Stimulated activated CD8-positive, alpha-beta memory T cell treated with anti-CD3 and anti-CD28 coated beads, Interleukin-4, amount 100 ng/mL, for 48 hours (primary cell): ENCODE results near the gene LY9.

ENCODE experiments used
- DNase-seq: peaks from one replicate; pipeline ENCODE4 v3.0.0-alpha.2; 2020

Gene LY9

DNA sequence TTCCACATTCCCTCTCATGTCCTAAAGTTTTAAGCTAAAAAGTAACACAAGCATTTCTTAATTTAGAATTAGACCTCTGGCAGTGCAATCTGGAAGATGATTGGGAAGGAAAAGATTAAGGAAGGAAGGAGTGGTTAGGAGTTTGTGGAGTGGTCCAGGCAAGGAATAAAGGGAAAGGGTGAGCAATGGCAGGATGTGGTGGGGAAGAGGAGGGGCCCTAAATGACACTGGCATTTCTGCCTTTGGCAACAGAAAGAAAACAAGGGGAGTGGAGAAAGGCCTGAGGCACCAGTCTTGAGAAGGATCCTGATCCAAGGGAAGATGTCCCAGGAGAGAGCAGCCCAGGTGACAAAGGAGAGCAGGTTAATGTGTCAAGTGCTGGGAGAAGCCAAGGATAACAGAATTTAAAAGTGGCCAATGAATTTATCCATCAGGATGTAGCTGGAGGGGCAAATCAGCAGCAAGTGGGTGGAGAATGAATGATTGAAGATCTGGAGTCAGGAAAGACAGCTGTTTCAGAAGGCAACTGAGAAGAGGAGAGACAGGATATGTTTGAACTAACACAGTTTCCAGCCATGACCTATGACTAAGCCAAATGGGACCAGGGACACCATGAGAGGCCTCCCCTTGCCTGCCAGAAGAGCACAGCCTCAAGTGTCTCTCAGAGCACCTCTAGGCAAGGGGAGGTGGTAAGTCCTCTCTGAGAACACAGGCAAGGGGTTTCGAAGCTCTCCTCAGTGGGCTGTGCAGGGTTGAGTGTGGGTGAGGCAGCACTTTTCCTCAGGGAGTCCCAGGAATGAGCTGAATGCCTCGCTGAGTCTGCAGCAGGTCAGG is 20.9 kb upstream of the LY9 start:
- peak; percentile 27 for DNase-seq

DNA sequence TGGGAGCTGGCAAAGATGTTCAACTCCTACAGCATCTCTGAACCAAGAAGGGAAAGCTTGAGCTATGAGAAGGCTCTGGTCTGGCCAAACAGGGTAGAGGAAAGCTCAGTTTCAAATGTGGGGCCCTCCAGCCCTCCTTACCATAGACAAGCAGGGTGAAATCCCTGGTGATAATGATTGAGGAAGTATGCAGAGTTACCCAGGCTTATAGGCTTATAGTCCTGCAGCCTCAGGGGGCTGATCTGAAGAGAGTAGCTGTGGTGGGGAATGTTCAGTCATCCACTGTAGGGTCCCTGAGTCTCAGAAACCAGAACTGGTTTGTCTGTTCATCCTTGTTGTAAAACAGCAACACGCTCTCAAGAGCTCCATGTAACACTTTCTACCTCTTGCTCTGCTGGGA is 19.8 kb upstream of the LY9 start:
- peak; percentile 21 for DNase-seq

DNA sequence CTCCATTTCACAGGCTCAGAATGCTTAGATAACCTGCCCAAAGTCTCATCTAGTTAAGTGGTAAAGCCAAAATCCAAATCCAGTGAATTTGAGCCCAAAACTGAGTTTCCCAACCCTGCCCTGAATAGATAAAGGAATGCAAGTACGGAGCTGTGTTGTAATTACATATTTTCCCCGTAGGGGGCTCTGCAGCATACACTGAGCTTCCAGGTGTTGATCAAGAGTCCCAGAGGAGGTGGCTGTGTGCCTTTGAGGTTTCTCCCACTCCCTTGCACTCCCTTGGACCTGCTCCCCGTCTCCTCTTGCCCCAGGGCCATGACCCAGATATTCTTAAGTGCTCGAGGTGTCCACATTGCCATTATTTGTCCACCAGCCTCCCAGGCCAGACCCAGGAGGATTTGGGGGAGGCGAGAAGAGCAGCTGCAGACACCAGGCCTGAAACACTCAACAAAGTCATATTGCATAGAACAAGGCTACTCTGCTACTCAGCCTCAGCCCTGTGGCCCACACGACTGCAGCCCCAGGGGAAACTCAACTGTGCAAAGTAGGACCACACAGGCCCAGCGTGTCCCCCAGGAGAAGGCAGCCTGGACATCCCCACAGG is 18.4 kb upstream of the LY9 start:
- peak; percentile 59 for DNase-seq

GRCh38 chr1:160778976-160779375 is 17.0 kb upstream of the LY9 start:
- peak; percentile 20 for DNase-seq

- peak; percentile 78 for DNase-seq
These were observed 16.2 kb upstream of the LY9 start for GRCh38 chr1:160779626-160780397.

GRCh38 chr1:160780398-160780755 is 15.6 kb upstream of the LY9 start:
- no peak for DNase-seq

DNA sequence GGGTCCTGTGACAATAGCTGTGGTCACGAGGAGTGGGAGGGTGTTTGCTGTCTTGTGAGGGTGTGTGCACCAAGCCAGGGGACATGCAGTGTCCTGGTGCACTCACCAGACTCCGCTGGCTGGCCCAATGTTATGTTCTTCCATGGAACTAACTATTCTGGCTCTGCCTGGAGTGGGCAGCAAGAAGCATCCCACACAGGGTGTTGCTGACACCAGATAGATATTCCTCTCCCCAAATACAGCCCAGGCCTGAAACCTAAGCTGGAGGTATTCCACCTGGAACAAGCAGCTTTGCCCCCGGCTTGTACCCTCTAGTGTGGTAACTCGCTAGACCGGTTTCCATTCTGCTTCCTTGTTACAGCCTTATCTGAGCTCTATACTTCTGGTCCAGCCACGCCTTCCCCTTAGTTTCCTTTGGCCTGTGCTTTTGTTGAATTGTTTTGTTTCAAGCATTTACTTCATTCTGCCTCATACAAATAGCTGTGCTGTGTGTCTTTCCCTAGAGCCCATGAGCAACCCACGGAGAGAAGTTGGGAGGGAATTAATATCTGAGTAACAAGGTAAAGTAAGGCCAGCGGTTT is 14.7 kb upstream of the LY9 start:
- DNase-seq, result peak; percentile 21

DNA sequence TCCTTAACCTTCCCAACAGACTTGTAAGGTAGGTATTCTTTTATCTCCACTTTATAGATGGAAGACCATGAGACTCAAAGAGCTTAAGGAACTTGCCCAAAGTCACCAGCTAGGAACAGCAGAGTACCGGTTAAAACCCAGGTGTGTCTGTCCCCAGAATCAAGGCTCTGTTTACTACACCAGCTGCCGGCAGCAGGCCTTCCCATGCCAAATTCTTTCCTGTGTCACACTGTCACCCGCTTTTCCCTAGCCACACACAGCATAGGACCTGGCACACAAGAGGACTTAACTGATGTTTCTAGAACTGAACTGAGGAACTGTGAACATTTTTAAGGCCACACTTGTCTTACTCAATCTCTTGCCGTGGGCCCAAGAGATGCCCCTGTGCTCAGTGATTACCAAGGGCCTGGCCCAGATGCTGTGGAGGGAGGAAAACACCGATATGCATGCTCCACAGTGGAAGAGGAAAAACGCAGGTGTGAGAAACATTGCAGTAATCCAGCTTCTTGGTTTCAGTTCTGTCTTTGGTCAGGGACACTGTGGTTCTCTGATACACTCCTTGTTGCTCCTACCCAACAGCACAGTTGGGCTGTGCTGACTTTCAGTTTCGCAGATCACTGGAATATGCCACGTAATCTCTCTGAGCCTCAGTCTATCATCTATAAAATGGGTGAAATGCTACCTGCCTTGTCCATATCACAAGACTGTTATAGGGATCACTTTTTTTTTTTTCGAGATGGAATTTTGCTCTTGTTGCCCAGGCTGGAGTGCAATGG is 13.9 kb upstream of the LY9 start:
- peak; percentile 29 for DNase-seq

- DNase-seq, result peak; percentile 6
These were observed 12.8 kb upstream of the LY9 start for GRCh38 chr1:160782988-160783765.

DNA sequence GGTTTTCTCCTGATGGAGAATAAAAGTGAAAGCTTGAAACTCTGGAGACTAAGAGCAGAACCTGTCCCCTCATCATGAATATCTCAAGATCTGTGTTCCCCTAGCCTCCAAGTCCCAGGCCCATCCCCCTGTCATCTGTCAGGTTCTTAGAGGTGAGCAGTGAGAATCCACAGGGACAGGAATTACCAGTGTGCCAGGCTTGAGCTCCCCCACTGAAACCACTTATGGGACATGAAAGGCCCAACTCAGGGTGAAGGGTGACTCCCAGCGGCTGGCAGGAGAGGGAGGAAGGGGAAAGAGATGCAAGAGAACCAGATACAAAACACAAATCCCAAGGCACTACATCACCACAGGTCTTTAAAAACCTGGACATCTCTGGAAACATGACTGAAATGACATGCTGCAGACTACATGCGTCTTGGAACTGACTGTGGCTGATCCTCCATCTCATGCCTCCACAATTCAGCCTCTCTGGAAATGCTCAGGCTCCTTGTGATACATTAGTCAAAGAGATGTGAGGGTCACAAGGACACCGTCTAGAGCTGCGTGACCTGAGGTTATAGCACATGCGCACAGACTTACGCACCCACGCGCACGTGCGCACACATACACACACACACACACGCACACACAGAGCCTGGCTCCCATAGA is 6.8 kb upstream of the LY9 start:
- DNase-seq, result no peak

DNA sequence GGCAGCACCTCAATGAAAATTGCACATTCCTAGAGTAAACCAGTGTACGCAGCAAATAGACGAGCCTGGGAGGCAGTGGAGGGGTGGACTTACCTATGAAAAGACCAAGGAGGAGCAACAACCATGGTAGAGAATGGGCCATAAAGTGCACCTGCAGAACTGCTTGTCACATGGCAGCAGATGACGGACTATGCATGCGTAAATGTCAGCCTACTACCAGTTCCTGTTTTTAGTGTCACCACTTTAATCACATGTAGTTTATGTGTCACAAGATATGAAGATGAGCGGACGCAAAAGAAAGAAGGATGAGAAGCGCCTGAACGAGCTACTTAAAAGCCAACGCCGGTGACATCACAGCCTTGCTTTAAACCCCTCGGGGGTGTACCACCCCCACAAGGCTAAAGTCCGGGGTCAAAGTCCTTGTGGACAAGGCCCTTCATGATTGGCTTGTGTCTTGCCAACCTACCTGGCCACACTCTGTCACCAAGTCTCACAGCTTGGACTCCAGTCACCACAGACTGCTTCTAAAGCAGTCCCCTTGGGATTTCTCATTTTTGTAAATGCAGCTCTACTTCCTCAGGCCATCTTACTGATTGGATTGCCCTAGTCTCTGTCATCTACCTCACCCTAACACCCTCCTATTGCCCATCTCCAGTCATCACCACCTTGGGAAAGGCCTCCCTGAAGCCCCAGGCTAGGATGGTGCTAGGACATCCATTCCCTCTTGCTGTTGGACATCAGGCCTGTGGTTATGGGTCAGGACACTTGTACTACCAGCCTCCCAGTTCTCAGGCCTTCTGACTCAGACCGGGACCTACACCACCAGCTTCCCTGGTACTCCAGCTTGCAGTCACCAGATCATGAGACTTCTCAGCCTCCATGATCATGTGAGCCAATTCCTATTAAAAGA is 6.0 kb upstream of the LY9 start:
- no peak for DNase-seq

GRCh38 chr1:160794376-160794775 is 1.6 kb upstream of the LY9 start:
- no peak for DNase-seq

GRCh38 chr1:160797271-160797709 is 1.3 kb downstream of the LY9 start:
- no peak for DNase-seq

DNA sequence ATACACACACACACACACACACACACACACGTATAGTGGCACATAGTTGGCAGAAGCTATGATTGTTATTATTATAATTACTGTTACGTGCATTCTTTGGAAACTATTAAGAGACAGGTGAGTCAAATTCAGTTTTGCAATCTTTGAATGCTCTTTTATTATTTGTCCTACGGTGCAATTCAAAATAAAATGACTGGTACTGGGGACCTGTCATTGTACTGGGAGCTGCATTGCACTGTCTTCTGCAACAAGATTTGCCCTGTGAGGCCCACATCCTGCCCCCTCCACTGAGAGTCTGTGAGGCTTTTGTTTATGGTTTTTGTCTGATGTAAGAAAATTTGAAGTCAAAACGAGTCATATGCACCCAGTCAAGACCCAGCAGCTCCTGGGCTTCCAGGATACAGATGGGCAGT is 1.9 kb downstream of the LY9 start:
- DNase-seq, result peak; percentile 64

DNA sequence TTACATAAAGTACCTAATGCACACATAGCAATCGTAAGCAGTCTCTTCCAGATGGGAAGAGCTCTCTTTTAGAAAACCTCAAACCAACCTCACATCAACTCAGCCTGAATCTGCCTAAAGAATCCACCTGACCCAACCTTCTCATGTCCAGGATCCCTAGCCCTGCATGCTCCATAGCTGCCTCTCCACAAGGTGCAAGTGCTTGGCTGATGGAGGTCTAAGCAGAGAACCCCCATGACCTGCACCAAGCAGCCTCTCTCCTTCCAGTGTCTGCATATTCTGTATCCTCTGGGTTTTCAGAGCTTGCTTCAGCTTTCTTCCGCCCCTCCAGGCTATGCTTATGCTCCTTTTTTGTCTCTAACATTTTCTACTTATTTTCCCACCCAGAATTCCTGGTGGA is 2.5 kb downstream of the LY9 start:
- no peak for DNase-seq

- DNase-seq, result no peak
These were observed 3.7 kb downstream of the LY9 start for GRCh38 chr1:160799641-160800040.

DNA sequence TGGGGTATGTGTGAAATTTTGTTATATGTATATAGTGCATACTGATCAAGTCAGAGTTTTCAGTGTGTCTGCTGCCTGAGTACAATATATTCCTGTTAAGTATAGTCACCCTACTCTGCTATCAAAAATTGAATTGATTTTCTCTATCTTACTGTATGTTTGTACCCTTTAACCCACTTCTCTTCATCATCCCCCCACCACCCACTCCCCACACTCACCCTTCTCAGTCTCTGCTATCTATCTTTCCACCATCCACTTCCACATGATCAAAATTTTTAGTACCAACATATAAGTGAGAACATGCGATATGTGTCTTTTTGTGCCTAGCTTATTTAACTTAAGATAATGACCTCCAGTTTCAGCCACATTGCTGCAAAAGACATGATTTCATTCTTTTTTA is 4.2 kb downstream of the LY9 start:
- no peak for DNase-seq

GRCh38 chr1:160800645-160801408 is 4.9 kb downstream of the LY9 start:
- DNase-seq, result no peak

DNA sequence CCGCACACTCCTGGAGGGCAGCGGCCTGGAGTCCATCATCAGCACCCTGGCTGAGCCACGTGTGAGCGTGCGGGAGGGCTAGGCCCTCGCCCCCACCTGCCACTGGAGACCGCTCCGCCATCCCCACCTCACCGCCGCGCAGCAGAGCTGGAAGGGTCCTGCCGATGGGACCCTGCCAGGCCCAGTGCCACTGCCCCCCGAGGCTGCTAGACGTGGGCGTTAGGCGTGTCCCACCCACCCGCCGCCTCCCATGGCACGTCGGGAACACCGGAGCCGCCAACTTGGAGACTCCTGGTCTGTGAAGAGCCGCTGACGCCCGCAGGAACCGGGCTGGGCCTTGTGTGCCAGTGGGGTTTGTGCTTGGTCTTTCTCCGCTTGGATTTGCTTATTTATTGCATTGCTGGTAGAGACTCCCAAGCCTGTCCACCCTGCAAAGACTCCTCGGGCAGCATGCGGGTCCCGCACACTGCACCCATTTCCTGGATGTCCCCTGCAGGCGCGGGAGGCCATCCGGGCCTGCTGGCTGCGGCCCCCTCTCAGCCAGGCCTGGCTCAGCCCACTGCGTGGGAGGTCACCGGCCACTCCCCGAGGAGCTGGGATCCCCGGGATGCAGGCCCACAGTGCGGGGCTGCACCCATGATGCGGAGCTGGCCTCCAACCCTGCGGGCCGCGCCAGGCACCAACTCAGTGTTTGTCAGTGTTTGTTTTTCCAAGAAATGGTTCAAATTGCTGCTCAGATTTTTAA is 6.0 kb downstream of the LY9 start:
- no peak for DNase-seq
